Measurements from ENCODE around the gene TBRG4. TPM values are rescaled to one million over a fixed set of nuclear protein-coding genes. Genes with fewer than 3 reads are reported as not detected.
"Not testable (repeated sequence)": the region's sequence is repeated elsewhere in the genome, so short reads cannot be mapped to it uniquely, and the experiment has no call there.

Gene TBRG4
- total RNA-seq: 49.8 TPM
- long read RNA-seq, transcript TBRG4-215 (11 exons, 2,190 nt): minor isoform, 5 of 238 reads
- long read RNA-seq, transcript TBRG4-201 (11 exons, 2,243 nt): major isoform, 89 of 238 reads
- long read RNA-seq, transcript TBRG4-202 (9 exons, 1,917 nt): minor isoform, 10 of 238 reads
- long read RNA-seq, partial matches to known transcripts: 24 of 238 reads
- long read RNA-seq, other reads (novel, unspliced or antisense): 108 of 238 reads

DNA sequence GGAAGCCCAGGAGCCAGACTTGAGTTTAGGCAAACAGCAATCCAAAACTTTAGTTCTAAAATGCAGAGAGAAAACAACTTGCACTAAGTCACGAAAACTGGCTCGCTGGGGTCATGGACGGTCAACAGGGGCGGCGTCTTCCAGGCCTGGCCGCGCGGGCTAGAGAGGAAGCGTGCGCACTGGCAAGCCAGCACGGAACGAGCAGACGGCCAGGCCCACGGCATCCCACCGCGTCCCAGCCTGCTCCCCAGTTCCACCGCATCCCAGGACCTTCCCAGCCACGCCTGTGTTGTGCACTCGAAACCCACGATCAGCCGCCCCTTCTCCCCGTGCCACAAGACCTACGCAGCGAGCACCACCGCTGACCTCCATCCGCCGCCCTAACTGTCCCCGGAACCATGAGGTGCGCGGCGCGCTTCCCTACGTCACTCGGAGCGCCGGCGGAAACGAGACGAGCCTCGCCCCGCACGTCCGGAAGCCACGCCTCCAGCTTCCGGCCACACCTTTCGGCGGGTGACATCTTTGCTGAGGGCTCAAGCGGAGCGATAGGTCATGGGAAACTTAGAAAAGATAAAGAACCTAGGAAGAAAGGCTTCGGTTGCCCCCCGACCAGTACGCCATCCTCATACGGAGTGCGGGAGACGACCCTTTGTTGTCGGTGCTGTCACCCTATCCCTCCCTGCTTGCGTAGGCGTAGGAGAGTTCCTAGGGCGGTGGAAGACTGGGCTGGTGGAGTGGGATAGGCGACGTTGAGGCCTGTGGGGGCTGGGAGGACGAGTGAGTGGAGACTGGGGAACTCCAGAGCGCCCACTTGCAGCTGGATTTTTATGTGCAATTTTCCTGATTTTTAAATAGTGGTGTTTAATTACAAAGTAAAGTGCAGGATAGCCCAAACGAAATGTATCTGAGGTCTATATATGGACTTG is at the start of gene TBRG4:
Gene TBRG4 (minus strand): TSS at position 400 of the 926 bp plus-strand sequence. CDS start 2,460 bp downstream, outside the sequence.
- peak; percentile 99 for DNase-seq (ENCODE audit: low spot score)

DNA sequence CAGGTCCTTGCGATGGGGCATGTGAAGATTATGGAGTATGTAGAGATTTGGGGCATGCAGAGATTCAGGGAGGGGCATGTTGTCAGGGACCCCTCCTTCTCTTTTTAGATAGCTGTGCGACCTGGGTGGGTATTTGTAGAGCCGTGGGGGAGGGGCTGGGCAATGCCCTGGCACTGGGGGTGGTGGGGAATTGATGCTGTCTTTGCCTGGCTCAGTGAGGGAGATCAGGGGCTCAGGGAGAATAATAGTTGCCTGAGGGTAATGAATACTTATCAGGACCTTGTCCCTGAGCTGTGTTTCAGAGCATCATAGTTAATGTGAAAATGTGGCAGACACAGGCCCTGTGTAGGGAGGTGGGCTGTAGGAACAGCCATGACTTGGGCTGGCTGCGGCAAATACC is 49.6 kb upstream of the TBRG4 start:
- DNase-seq (ENCODE audit: low spot score): no peak

DNA sequence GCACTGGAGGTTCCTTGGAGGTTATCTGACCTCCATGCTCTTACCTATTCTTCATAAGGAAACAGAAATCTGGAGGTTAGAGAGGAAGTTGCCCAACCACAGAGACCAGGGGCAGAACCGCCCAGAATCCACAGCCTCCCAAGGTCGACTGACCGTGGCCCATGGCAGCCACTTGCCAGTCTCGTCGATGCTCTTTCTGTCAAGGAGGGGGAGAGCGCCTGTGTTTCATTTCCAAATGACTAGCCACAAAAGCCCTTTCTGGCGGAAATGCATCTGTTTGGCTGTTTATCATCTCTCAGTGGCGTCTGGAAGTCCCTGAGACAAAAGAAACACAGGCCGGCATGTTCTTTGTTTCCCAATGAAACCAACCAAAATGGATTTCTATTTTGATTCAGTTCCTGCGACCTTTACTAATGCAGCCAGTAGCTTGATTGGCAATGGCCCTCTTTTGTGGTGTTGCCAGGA is 49.0 kb upstream of the TBRG4 start:
- DNase-seq (ENCODE audit: low spot score): no peak

DNA sequence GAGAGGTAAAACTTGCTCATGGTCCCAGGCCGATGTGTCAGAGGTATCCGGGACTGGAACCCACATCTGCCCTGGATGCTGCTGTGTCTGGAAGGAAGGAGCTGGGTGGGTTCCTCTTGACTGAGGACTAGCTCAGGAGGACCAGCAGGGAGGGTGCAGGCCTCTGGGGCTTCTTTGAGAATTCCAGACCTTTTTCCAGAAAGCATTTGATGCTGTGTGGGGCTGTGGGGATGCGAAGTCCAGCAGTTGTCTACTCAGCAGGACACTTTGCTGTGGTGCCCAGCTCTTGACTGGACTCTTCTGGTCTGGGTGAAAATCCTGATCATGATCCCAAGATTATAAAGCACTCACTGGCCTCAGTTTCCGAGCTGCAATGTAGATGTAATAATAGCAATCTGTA is 47.8 kb upstream of the TBRG4 start:
- no peak for DNase-seq (ENCODE audit: low spot score)

DNA sequence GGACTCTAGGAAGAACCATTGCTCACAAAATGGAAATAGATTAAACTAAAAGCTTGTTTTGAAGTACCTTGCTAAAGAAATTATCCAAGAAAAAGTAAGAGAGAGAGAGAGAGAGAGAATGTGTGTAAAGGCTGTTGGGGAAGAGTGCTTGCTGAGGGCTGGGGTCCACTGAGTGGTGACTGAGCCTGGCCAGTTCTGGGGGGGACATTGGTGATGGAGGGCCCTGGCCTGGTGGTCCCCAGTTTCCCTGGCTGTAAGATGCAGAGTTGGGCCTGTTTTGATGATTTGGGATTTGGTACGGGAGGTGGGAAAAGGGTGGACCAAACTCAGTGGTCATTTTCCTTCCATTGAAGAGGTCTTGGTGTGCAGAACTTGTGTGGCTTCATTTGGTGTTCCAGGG is 47.0 kb upstream of the TBRG4 start:
- DNase-seq (ENCODE audit: low spot score): no peak

DNA sequence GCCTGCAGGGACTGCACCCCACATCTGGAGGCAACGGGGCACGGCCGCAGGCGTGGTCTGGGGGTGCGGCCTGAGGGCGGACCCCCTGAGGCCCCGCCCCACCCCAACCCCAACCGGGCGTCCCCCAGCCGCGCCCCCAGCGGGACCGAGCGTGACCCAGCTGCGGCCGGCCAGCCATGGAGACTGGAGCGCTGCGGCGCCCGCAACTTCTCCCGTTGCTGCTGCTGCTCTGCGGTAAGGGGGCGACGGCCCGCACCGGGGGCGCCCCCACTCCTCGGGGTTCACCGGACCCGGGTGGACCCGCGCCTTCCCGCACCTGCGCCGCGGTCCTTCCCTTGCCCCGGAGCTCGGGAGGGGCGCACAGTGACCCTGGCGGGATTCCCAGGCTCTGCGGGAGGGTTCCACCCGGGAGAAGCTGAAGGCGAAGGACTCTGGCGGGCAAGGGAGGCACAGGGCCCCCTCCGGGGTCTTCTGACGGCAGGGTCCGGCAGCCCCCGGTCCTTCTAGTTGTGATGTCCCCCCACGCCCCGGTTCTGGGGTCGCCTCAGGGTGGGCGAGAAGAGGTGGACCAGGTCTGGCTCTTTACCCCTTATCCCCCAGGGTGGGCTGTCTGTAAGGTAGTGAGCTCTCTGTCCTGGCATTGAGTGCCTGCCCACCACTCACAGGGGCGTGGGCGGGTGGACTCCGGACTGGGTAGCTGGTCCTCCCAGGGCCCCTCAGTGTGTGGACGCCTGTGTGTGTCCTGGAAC is 46.3 kb upstream of the TBRG4 start, which contains the start of gene RAMP3:
Gene RAMP3 (plus strand): TSS at position 139 of the 749 bp plus-strand sequence. CDS start 38 bp downstream, at position 177.
- DNase-seq (ENCODE audit: low spot score): no peak

DNA sequence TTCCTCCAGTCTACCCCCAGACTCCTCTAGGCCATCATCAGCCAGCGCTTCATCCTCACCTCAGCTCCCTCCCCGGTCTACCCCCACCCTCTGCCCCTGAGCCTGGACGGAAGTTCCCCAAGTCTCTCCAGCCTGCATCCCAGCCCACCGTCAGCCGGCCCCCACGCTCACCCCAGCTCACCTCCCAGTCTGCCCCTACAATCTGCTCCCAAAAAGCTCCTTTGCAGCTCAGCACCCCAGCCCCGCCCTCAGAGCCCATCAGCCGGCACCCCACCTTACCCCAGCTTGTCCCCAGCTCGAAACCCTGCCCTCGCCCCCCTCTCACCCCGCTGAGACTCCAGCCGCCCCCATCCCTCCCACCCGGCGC is 45.8 kb upstream of the TBRG4 start:
- DNase-seq (ENCODE audit: low spot score): no peak

DNA sequence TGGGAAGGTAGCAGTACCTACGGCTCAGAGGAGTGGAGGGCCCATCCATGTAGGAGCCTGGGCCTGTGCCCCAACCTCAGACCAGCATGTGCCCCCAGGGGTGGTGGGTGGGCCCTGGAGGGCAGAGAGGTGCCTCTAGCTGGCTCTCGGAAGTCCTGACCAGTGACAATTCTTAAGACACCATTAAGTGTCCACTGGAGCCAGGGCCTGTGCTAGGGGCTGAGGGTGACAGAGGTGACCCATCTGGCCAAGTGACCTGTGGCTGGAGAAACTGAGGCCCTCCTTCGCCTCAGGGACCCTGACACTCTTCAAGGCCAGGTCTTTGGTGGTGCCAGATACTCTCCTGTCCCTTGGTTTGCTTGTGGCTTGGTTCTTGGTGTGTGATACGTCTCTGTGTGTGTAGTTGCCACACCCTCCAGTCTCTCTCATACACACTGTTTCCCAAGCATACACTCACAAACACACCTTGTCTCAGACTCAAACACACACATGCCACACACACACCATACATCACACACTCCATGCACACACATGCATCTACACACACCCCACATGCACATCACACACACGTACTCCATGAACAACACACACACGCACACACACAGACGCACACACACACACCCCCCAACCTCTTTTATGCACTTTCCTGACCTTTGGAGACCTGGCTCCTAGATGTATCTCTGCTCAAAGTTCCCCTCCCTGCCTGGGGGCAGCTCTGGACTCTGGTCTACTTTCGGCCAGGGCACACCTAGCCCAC is 45.2 kb upstream of the TBRG4 start:
- no peak for DNase-seq (ENCODE audit: low spot score)

- DNase-seq (ENCODE audit: low spot score): no peak
These were observed 44.4 kb upstream of the TBRG4 start for GRCh38 chr7:45155941-45156340.

DNA sequence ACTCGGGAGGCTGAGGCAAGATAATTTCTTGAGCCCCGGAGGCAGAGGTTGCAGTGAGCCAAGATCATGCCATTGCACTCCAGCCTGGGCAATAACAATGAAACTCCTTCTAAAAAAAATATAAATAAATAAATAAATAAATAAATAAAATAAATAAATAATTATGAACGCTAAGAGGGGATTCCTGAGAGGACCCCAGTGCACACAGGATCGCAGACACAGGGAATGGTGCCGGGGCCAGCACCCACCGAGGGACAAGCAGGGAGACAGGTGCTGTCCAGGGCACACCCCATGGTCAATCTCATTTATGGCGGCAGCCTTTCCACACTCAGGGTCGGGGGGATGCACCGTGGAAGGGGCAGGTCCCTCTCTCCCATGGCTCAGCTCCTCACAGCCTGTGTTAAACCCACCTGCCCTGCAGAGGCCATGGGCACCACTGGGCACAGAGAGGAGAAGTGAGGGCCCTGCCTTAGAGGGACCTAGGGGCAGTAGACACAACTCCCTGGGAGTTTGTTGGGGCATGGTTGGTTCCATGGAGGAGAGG is 43.9 kb upstream of the TBRG4 start:
- no peak for DNase-seq (ENCODE audit: low spot score)

- not testable (repeated sequence) for DNase-seq (ENCODE audit: low spot score)
These were observed 42.4 kb upstream of the TBRG4 start for GRCh38 chr7:45153861-45154260.

- no peak for DNase-seq (ENCODE audit: low spot score)
These were observed 41.7 kb upstream of the TBRG4 start for GRCh38 chr7:45153233-45153632.

DNA sequence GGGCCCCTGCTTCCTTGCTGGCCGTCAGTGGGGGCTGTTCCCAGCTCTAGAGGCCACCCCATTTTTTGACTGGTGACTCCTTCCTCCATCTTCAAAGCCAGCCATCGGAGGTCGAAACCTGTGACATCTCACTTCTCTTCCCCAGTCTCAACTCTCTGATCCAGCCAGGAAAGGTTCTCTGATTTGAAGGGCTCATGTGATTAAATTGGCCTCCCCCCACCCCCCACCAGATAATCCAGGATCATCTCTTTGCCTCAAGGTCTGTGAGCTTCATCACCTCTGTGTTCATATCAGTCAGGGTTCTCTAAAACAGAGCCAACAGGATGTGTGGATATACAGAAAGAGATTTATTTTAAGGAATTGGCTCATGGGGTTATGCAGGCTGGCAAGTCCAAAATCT is 40.5 kb upstream of the TBRG4 start:
- DNase-seq (ENCODE audit: low spot score): no peak

DNA sequence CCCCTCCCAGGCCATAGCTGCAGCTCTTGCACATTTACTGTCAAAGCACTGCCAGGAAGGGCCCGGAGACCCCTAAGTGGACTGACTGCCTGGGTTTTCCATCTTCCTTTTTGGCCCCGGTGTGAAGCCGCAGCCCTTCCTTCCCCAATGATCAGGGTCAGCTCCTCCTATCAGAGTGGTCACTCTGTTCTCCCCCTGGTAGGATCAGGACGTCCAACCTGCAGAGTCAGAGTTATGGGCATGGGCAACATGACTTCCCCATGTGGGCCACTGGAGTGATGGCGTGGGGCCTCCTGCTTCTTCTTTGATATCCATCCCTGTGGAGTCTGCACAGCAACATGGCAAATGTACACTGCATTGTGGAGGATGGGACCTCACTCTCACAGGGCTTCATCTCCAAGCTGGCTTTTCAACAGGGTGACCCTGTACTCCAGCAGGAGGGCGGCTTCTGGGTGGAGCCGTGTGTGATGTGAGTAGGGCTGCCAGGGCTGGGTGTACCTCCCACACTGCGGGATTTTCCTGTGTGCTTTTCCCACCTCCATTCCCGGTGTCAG is 39.7 kb upstream of the TBRG4 start:
- DNase-seq (ENCODE audit: low spot score): no peak

- DNase-seq (ENCODE audit: low spot score): no peak
These were observed 38.7 kb upstream of the TBRG4 start for GRCh38 chr7:45150199-45150598.

DNA sequence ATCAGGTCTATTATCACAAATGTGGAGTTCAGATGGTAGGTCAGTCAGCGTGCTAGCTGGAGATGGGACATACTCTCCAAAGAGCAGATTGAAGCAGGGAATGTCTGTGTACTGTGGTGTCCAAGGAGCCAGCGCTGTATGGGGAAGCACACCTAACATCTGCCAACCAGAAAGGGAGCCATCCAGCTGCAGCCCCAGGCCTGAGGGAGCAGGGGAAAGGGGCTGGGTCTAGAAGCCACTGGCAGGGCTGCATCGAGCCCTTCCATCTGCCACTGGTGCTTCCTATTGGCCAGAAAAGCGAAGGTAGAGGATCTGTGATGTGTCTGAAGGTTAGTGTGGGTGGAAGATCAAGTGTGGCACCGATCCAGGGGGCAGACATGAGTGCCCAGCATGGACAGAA is 38.1 kb upstream of the TBRG4 start:
- DNase-seq (ENCODE audit: low spot score): no peak

DNA sequence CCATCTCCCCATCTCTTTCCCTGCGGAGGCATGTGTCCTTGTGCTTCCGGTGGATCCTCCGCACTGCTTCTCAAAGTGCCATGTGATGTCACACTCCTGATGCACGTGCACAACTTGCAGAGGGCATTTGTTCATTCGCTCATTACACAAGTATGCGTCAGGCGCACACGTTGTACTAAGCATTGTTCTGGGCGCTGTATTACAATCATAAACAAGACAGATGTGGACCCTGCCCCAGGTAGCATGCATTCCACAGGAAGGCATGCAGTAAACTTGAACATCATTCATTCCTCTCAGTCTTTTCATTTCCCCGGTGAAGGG is 37.1 kb upstream of the TBRG4 start:
- DNase-seq (ENCODE audit: low spot score): no peak

DNA sequence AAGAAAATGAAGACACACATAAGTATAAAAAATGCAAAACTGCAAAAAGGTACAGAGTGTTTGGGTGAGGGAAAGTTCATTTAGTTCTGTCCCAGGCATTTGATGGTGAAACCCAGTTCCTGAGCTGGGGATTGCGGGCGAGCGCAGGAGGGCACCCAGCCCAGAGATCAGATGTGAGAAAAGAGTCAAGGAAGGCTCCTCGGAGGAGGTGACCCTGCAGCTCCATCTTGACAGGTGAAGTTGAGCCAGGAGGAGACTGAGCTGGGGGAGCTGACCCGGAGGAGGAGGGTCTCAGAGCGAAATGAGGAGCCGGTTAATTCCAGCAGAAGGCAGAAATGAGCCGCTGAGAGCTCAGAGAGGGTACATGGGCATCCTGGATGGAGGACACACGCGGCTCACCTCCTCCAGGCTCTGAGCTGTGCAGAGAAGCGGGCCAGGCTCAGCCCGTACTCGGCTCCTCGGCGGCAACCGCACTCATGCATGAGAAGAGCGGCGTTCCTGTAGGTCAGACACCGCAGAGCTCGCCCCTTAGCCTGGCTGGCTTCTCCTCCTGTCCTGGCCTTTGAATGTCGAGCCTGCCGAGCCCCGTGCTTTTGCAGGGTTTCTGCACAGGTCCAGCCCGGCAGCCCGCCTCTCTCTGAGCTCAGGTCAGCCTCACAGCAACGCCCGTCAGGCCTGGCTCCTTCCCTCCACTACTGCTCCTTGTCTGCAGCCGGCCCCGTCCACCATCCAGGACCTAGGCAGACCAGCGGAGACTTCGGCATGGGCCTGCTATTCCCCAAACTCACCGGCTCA is 36.6 kb upstream of the TBRG4 start:
- no peak for DNase-seq (ENCODE audit: low spot score)

DNA sequence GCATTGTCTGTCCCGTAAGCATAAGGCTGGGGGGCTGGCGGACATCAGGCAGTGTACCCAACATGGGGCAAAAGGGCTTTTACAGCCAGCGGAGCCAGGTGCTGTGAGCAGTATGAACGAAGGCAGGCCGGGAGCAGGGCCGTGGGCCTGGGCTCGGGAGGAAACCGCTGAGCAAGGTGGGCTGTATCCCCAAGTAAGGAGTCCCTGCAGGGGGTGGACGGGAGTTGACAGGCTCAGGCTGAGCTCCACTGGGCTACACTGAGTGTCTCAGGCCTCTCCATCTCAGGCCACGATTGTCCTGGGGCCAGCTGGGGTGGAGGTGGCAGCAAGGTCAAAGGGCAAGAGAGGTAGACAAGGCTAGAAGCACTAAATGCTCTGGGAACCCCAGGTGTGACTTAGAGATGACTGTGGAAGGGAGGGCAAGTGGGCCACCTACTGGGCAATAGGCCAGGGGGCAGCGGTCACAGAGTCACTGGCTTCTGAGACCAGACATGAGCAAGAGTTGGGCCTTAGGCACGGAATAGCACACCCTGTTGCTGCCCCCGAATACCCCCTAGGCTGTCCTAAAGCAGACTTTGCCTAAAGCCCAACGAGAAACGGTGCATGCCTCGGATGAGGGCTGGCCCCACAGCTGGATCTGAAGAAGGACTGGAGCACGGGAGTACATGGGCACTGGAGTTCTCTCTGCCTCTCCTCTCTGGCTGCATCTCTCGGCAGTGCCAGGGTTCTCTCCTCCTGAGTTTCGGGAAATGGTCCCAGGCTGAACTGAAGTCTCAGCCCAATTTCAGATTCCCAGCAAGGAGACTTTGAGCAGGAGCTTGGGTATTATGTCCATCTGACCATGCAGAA is 35.3 kb upstream of the TBRG4 start:
- DNase-seq (ENCODE audit: low spot score): peak; percentile 83

Measured in mesenteric fat pad (tissue), 1 donor.